ENCODE data around the gene OR2A5. TPM values are rescaled to one million over a fixed set of nuclear protein-coding genes. Genes with fewer than 3 reads are reported as not detected.

Gene OR2A5
- total and polyA plus RNA-seq, 9 of the 15 experiments (the other 6 are each of a cell fraction or from before 2014, with no cell fraction given), result not detected

DNA sequence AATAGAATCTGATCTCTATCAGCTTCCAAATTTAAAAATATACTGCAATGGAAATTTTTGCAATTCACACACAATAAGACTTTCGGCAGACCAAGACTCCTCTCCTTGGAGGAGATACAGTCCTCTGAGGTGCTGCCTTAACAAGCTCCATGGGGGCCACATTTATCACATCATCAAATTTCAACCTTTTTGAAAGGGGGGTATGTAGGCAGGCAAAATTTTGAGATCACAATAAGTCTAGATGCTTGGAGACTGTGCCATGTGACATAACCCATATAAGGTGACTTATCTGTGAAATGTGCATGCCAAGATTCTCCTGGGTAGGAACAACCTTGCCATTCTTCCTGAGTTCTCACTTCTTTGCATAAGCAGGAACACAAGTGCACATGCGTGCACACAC, 37.2 kb downstream of the OR2A5 start, which contains the start of gene OR2A12:
Gene OR2A12, plus strand, starts transcription at position 301 of the 400 bp plus-strand sequence. CDS start 8,830 bp downstream, outside the sequence.
- 10% methylated on average over 2 of the region's 2 CpGs for WGBS (ENCODE audit: insufficient coverage, low coverage, missing lambda C conversion rate)
- H2AFZ ChIP-seq (ENCODE audit: low read depth, low read length), result no peak within 1 kb of the TSS
- no peaks in the 10 kb centered on the region for H3K9me1 ChIP-seq (ENCODE audit: control insufficient read depth, insufficient read depth, low read length)
- no peaks in the 10 kb centered on the region for H3K4me1 ChIP-seq (replicated peaks in 1 of 2; ENCODE audit: control insufficient read depth in 2 of 2, insufficient read depth in 2 of 2, low read length in 2 of 2)
- ChIA-PET CTCF (ENCODE audit: low intra/inter-chr PET ratio) (no interaction called here), POLR2A (no interaction called here)
- H3K4me2 ChIP-seq (ENCODE audit: insufficient read depth, low read length), result no peak within 1 kb of the TSS
- H3K9ac ChIP-seq (ENCODE audit: insufficient read depth in 1 of 2, low read depth in 2 of 2, low read length in 2 of 2), result no peak within 1 kb of the TSS
- intact Hi-C loops (cut with micrococcal nuclease) (no loop called here), in situ Hi-C loops (cut with MboI) (no loop called here)
- H4K20me1 ChIP-seq (replicated peaks; ENCODE audit: control insufficient read depth, insufficient read depth, low read length), result no peaks in the 10 kb centered on the region
- TF ChIP-seq CCNT2 (IDR thresholded peaks at IDR 0.05; ENCODE audit: borderline replicate concordance, extremely low read depth, insufficient read length, low read depth, low read length), result no peak
- TF ChIP-seq, protein P1, sequence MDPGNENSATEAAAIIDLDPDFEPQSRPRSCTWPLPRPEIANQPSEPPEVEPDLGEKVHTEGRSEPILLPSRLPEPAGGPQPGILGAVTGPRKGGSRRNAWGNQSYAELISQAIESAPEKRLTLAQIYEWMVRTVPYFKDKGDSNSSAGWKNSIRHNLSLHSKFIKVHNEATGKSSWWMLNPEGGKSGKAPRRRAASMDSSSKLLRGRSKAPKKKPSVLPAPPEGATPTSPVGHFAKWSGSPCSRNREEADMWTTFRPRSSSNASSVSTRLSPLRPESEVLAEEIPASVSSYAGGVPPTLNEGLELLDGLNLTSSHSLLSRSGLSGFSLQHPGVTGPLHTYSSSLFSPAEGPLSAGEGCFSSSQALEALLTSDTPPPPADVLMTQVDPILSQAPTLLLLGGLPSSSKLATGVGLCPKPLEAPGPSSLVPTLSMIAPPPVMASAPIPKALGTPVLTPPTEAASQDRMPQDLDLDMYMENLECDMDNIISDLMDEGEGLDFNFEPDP (CRISPR knock-in tag; IDR thresholded peaks at IDR 0.05), result no peak
- TF ChIP-seq ASH1L (IDR thresholded peaks at IDR 0.05; ENCODE audit: borderline replicate concordance, low read depth, partially characterized antibody), result no peak
- TF ChIP-seq ZBED1 (IDR thresholded peaks at IDR 0.05), result no peak
- TF ChIP-seq ZNF584 (CRISPR knock-in tag; IDR thresholded peaks at IDR 0.05; ENCODE audit: low read depth), result no peak
- TF ChIP-seq SMAD1 (IDR thresholded peaks at IDR 0.05; ENCODE audit: low read depth, low read length, partially characterized antibody), result no peak
- TF ChIP-seq U2AF2 (optimal IDR thresholded peaks at IDR 0.05; ENCODE audit: low read depth, low read length), result no peak
- TF ChIP-seq SRSF1 (IDR thresholded peaks at IDR 0.05; ENCODE audit: low read depth, low read length), result no peak
- TF ChIP-seq, protein P2, sequence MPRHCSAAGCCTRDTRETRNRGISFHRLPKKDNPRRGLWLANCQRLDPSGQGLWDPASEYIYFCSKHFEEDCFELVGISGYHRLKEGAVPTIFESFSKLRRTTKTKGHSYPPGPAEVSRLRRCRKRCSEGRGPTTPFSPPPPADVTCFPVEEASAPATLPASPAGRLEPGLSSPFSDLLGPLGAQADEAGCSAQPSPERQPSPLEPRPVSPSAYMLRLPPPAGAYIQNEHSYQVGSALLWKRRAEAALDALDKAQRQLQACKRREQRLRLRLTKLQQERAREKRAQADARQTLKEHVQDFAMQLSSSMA (CRISPR knock-in tag; IDR thresholded peaks at IDR 0.05), result no peak
- TF ChIP-seq, protein P3, sequence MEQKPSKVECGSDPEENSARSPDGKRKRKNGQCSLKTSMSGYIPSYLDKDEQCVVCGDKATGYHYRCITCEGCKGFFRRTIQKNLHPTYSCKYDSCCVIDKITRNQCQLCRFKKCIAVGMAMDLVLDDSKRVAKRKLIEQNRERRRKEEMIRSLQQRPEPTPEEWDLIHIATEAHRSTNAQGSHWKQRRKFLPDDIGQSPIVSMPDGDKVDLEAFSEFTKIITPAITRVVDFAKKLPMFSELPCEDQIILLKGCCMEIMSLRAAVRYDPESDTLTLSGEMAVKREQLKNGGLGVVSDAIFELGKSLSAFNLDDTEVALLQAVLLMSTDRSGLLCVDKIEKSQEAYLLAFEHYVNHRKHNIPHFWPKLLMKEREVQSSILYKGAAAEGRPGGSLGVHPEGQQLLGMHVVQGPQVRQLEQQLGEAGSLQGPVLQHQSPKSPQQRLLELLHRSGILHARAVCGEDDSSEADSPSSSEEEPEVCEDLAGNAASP (IDR thresholded peaks at IDR 0.05), result no peak
- H3K9me3 ChIP-seq (replicated peaks; ENCODE audit: control insufficient read depth, insufficient read depth, low read depth, low read length), result no peaks in the 10 kb centered on the region
- ATAC-seq (no peak), DNase-seq (ENCODE audit: extremely low read depth in 1 of 4, low spot score in 3 of 4) (no peak), FAIRE-seq (no peak)
- no peak within 1 kb of the TSS for H3K4me3 ChIP-seq
- no peaks in the 10 kb centered on the region for H3K27me3 ChIP-seq (ENCODE audit: control insufficient read depth in 2 of 2, insufficient read depth in 2 of 2, low read length in 2 of 2)
- H3K36me3 ChIP-seq (ENCODE audit: control insufficient read depth, insufficient read depth, low read length), result no peaks in the 10 kb centered on the region
- no TSS peak for BruUV-seq (replicated peaks)
- H3K79me2 ChIP-seq (ENCODE audit: control insufficient read depth, insufficient read depth, low read length), result no peaks in the 10 kb centered on the region
- no peak within 1 kb of the TSS for H3K27ac ChIP-seq (ENCODE audit: extremely low read depth, low read depth, low read length)

All from K562 (cell line).